Transverse colon (tissue), 4 donors: ENCODE results near the gene VSNL1. TPM values are rescaled to one million over a fixed set of nuclear protein-coding genes. Genes with fewer than 3 reads are reported as not detected.

ENCODE experiments used
- DNase-seq: peaks from one replicate; pipeline ENCODE4 v3.0.0-alpha.2; 2019
- H3K27ac ChIP-seq, 4 donors: fragments of 200-600 bp; sonication (generic); 2 replicates each; pipeline ENCODE4 v1.5.1; 2016 to 2018; ENCODE audit warnings: inconsistent platforms in 4 of 4
- H3K27me3 ChIP-seq: fragments of 200-600 bp; sonication (generic); 2 replicates; pipeline ENCODE4 v1.5.1; 2017; ENCODE audit warnings: inconsistent platforms
- H3K36me3 ChIP-seq, 4 donors: fragments of 200-600 bp; sonication (generic); 2 replicates each; pipeline ENCODE4 v1.5.1; 2017 to 2019; ENCODE audit warnings: inconsistent platforms in 4 of 4
- H3K4me1 ChIP-seq, 4 donors: fragments of 200-600 bp; sonication (generic); 2 replicates each; pipeline ENCODE4 v1.5.1; 2017 to 2020; ENCODE audit warnings: inconsistent platforms in 4 of 4
- H3K4me3 ChIP-seq, 4 donors: fragments of 200-600 bp; sonication (generic); 1 replicate in 1 of 4; 2 replicates in 3 of 4; pipeline versions ENCODE4 v1.5.1 to v1.6.1; 2017 to 2019; ENCODE audit warnings: inconsistent platforms in 4 of 4
- H3K9me3 ChIP-seq, 2 donors: fragments of 200-600 bp; sonication (generic); 2 replicates each; pipeline ENCODE4 v1.5.1; 2017 to 2019; ENCODE audit warnings: inconsistent platforms in 2 of 2
- CTCF ChIP-seq, 5 experiments: fragments of 200-600 bp in 3 of 5; fragments of 450-650 bp in 2 of 5; sonication (generic) in 3 of 5; IDR thresholded peaks; 1 replicate in 2 of 5; 2 replicates in 3 of 5; pipeline ENCODE4 v1.5.1; 2016 to 2017; ENCODE audit warnings: antibody characterized with exemption in 5 of 5, inconsistent platforms in 3 of 5, mild to moderate bottlenecking in 2 of 5, moderate library complexity in 1 of 5
- EP300 ChIP-seq: sonication (generic); formaldehyde crosslinking; IDR thresholded peaks from one replicate; pipeline ENCODE4 v1.6.1; 2017; ENCODE audit warnings: antibody characterized with exemption, low read depth
- POLR2A ChIP-seq: fragments of 450-650 bp; IDR thresholded peaks from one replicate; pipeline ENCODE4 v1.6.1; 2016; ENCODE audit warnings: antibody characterized with exemption, mild to moderate bottlenecking, moderate library complexity
- POLR2AphosphoS5 ChIP-seq, 3 donors: sonication (generic); formaldehyde crosslinking; IDR thresholded peaks; one replicate each; pipeline ENCODE4 v1.6.1; 2016; ENCODE audit warnings: antibody characterized with exemption in 3 of 3
- WGBS, 2 donors: methylation state at CpG; one replicate each; pipeline ENCODE4 v1.1.5; 2018; ENCODE audit warnings: low coverage in 1 of 2; 5-methylcytosine and 5-hydroxymethylcytosine counted together
- in situ Hi-C, 4 donors: fragments of 200-750 bp; cut with MboI; loops; one replicate each; pipeline versions ENCODE4 v1.15.0 to v1.15.1; 2017; ENCODE audit warnings: low sequenced_read_pairs in 3 of 4, low pct_ligation_motif_present in 1 of 4, low pct_unique_long_range_greater_than_20kb in 1 of 4
- intact Hi-C: fragments of 100-400 bp; cut with DNase I; formaldehyde crosslinking; loops from one replicate; pipeline ENCODE4 v1.15.1; 2023; ENCODE audit warnings: low total_unique reads
- total RNA-seq, 4 donors: library from RNA; depleted of rRNA; stranded (reverse); fragments of >200 nt; gene quantifications; one replicate each; pipeline ENCODE4 v1.1.0, GENCODE V29; 2016

VSNL1 gene
- total RNA-seq, 4 donors from 2014 or later = 0.96 to 1.1 TPM; not detected in 2

- TF ChIP-seq CTCF (IDR thresholded peaks at IDR 0.05) (no peak), POLR2A (no peak)
- DNase-seq = no peak
- 40 to 68% methylated on average over 1 to 2 of the region's 2 CpGs for WGBS, 2 donors
- no peaks in the 10 kb centered on the region for H3K9me3 ChIP-seq
- H3K4me1 ChIP-seq = no peaks in the 10 kb centered on the region
- H3K27ac ChIP-seq = no peak overlapping the region
- intact Hi-C loops (no loop called here), in situ Hi-C loops (no loop called here)
- H3K27me3 ChIP-seq = no peaks in the 10 kb centered on the region
- no peak overlapping the region for H3K4me3 ChIP-seq
- no peaks in the 10 kb centered on the region for H3K36me3 ChIP-seq
Observed at GRCh38 chr2:17627434-17627833, 86.9 kb downstream of the VSNL1 start.

GRCh38 chr2:17628349-17629261, 88.1 kb downstream of the VSNL1 start:
- H3K9me3 ChIP-seq = no peaks in the 10 kb centered on the region
- in situ Hi-C loops = no loop called here

GRCh38 chr2:17630089-17630488, 89.6 kb downstream of the VSNL1 start:
- intact Hi-C loops (no loop called here), in situ Hi-C loops (no loop called here)
- Histone ChIP-seq H3K27ac (no peak overlapping the region), H3K4me1 (no peaks in the 10 kb centered on the region), H3K27me3 (no peaks in the 10 kb centered on the region), H3K36me3 (no peaks in the 10 kb centered on the region), H3K4me3 (no peak overlapping the region), H3K9me3 (no peaks in the 10 kb centered on the region)
- TF ChIP-seq CTCF (IDR thresholded peaks at IDR 0.05) (no peak), POLR2A (no peak), POLR2AphosphoS5 (IDR thresholded peaks at IDR 0.05) (no peak), EP300 (no peak)
- DNase-seq = no peak
- WGBS, 2 donors = 97 to 98% methylated on average over 4 of the region's 4 CpGs

More at GRCh38 chr2:17628349-17629261, 88.1 kb downstream of the VSNL1 start:
- H3K4me3 ChIP-seq = no peak overlapping the region
- H3K27me3 ChIP-seq = no peaks in the 10 kb centered on the region
- no peak overlapping the region for H3K27ac ChIP-seq
- intact Hi-C loops = loop anchor here (1.0 kb wide), 1 partner anchor 38 kb away; no protein-coding TSS in a partner anchor
- no peak for TF ChIP-seq POLR2A
- no peak for TF ChIP-seq EP300
- no peak for TF ChIP-seq POLR2AphosphoS5 (IDR thresholded peaks at IDR 0.05)
- TF ChIP-seq CTCF (IDR thresholded peaks at IDR 0.05) = no peak
- H3K36me3 ChIP-seq = no peaks in the 10 kb centered on the region
- H3K4me1 ChIP-seq = no peaks in the 10 kb centered on the region
- DNase-seq = no peak
- WGBS, 2 donors = 62 to 75% methylated on average over 1 to 2 of the region's 2 CpGs

GRCh38 chr2:17634997-17635396, 94.5 kb downstream of the VSNL1 start:
- H3K27ac ChIP-seq = no peak overlapping the region
- DNase-seq = no peak
- no peaks in the 10 kb centered on the region for H3K27me3 ChIP-seq
- TF ChIP-seq POLR2AphosphoS5 (IDR thresholded peaks at IDR 0.05) (no peak), POLR2A (no peak), CTCF (IDR thresholded peaks at IDR 0.05) (no peak), EP300 (no peak)
- no peaks in the 10 kb centered on the region for H3K9me3 ChIP-seq
- 72% methylated on average over 4 of the region's 4 CpGs; no CpG with 5 or more reads in 1 of the 2 donors for WGBS, 2 donors
- no peaks in the 10 kb centered on the region for H3K36me3 ChIP-seq
- H3K4me1 ChIP-seq = no peaks in the 10 kb centered on the region
- in situ Hi-C loops (no loop called here), intact Hi-C loops (no loop called here)
- no peak overlapping the region for H3K4me3 ChIP-seq
